GM18907 (cell line): ENCODE measurements around the gene GPD1L.
"Not testable (repeated sequence)": the region's sequence is repeated elsewhere in the genome, so short reads cannot be mapped to it uniquely, and the experiment has no call there.

Experiments
- ATAC-seq: cut with Tn5 transposase; IDR thresholded peaks from one replicate; pipeline ENCODE4 v1.9.1; 2021; ENCODE audit warnings: mild to moderate bottlenecking, moderate library complexity; ENCODE audit not compliant: unreplicated experiment

The GPD1L gene

DNA sequence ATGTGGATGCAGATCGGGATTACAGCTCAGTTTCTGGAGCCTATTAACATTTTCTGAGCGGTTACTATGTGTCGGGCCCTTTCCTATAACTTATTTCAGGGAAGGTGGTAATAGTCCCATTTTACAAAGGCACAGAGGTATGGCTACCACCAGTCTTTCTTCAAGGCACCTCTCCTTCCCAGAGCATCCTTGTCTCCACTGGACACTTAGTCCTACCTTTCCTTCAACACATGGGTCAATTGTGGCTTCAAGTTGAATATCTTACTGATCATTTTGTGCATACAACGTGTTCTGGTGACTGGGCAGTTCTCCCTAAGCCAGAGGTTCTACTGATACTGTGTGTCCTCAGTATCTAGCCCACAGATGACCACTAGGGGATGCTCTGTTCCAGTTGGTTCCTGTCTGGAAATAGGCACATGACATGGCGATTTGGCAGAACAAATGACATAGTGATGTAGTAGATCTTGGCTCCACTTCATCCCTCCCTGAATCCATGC lies 71.3 kb downstream of the GPD1L start:
- peak; percentile 80 for ATAC-seq

DNA sequence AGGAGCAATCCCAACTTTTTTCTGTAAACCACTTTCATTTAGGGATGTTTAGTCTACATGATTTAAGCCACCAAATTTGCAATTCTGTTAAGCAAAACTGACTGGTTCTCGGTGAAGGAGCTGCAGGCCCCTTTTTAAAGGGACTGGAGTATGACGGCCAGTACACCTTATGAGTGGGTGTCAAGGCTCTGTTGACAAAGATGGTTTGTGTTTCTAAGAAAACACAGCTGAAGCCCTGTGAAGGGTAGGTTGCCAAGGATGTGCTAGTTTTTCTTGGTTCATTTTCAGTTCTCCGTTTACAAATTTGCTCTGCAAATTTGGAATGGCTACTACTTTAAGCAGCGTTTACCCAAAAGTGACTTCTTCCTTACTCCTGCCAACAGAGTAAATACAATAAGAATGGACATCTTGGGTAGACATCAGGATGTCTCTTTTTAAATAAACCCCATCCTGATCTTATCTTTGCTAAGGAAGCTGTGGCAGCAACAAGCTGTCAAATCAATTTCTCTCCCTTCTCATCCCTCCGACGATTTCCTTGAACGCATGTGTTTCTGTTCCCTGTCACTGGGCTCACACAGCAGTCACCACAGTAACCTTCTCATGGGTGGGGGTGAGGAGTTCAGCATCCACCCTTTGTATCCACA lies 73.8 kb downstream of the GPD1L start:
- ATAC-seq, result no peak

DNA sequence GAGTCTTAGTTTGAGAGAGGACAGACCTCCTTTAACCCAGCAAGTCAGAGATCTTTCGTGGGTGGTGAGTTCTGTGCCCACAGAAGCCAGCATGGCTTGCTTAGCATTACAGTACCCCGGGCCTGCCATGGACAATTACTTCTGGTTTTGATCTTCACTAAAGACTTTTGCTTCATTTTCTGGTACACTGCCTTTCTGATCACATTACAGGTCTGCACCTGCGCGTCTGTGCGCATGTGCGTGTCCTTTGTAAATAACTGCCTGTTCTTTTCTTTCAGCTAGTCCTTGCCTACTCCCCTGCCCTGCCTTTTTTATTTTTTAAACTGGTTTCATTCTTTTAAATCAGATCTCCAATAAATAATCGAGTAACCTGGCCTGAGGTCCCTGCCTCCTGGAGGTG lies 74.9 kb downstream of the GPD1L start:
- no peak for ATAC-seq

DNA sequence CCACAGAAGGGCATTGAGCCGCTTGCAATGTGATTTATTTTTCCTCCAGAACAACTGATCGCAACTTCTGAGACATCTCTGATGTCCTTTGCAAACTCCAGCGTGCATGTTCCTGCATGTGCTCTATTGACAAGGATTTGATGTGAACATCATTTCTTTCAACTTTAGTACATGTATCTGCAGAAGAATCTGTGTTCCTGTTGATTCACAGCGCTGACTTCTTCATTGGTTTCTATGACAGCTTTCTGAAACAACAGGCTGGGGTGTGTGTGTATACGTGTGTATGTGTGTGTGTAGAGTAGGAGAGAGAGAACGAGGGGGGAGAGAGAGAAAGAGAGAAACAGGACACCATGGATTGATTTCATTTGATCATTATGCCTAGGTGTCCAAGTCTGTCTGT lies 75.4 kb downstream of the GPD1L start:
- ATAC-seq, result no peak

DNA sequence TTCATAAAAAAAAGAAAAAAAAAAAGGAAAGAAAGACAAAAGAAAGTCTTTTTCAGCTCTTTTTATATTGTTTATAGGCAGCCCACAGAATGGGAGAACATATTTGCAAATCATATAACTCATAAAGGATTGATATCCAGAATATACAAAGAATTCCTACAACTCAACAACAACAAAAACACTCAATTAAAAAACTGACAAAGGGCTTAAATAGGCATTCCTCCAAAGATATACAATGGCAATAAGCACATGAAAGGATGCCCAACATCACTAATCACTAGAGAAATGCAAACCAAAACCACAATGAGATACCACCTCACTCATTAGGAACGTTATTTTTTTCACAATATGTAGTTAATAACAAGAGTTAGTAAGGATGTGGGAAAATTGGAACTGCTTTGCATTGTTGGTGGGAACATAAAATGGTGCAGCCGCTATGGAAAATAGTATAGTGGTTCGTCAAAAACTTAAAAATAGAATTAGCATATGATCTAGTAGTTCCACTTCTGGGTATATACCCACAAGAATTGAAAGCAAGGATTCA lies 77.8 kb downstream of the GPD1L start:
- no peak for ATAC-seq

DNA sequence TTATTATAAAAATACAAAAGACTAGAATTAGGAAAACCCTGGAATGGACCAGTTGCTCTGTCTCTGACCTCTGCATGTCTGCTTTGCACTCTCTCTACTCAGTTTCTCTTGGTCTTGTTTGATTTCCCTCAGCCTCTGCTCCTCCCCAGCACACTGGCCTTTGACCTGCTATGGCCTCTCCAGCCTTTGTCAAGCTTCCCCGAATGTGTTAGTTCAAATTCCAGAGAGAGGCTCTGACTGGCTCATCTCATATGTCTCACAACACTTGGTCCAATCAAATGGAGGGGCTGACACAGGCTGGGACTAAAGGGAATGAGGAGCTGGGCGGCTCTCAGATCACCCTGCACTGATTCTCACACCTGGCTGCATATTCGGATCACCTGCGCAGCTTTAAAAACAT lies 79.7 kb downstream of the GPD1L start:
- ATAC-seq, result no peak

DNA sequence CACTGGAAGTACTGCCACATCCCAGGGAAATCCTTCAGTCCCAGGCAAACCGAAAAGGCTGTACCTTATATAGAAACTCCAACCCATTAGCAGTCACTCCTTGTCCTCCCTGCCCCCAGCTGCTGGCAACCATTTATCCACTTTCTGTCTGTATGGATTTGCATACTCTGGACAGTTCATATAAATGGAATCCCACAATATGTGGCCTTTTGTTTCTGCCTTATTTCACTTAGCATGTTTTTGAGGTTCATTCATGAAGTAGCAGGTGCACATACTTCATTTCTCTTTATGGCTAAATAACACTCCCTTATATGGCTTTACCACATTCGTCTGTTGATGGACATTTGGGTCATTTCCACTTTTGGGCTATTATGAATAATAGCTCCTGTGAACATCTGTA lies 80.5 kb downstream of the GPD1L start:
- ATAC-seq, result no peak

DNA sequence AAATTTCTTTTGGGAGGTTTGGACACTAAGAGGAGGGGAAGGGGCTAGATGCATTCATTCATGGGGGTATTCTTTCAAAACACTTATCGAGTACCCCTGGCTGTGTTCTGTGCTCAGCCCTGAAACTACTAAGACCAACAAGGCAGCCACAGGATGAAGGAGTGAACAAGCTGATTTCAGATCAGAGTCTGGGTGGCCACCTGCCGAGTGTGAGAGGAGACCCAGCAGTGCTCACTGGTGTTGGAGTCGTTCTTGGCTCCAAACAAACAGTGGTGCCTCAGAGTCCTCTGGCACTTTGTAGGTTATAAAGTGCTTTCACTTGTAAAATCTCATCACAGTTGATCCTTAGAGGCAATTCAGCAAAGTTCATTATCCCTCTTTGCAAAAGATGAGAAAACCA lies 83.3 kb downstream of the GPD1L start:
- no peak for ATAC-seq

DNA sequence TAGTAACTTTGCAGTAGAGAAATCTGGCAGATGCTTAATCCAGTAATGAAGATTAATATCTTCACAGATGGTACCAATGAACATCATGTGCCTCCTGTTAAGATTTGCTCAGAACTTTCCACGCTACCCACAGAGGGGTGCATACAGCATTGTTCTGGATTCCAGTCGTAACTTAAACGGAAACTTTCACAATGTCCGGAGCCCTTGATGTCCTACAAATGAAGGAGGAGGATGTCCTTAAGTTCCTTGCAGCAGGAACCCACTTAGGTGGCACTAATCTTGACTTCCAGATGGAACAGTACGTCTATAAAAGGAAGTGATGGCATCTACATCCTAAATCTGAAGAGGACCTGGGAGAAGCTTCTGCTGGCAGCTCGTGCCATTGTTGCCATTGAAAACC lies 84.1 kb downstream of the GPD1L start:
- ATAC-seq, result not testable (repeated sequence)

DNA sequence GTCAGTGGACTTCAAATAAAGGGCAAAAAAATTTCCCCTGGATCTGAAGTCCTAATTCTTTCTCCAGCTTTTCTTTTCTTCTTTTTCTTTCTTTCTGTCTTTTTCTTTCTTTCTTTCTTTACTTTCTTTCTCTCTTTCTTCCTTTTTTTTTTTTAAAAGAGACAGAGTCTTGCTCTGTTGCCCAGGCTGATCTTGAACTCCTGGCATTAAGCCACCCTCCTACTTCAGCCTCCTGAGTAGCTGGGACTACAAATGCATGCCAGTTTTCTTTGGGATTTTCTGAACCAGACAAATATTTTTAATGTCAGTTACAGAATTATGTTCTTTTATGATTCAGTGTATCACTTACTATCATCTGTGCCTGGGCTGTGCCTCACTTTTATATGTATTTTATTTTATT lies 86.7 kb downstream of the GPD1L start:
- ATAC-seq, result no peak

DNA sequence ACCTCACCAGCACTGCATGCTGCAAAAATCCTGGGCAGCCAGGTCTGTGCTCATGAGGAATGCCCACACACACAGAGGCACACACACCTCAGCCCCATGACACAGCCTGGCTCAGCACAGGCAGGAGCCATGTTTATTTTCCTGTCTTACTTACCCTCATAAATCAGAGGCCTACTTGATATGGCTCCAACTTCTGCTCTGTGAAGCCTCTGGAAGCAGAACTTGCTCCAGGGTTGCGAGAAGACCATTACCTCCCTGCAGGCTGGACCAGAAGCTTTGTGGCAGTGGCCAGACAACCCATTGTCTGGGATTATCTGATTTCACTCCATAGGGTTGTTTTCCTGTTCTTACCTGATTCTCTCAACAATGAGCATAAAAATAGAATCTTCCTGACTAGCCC lies 88.2 kb downstream of the GPD1L start:
- no peak for ATAC-seq

DNA sequence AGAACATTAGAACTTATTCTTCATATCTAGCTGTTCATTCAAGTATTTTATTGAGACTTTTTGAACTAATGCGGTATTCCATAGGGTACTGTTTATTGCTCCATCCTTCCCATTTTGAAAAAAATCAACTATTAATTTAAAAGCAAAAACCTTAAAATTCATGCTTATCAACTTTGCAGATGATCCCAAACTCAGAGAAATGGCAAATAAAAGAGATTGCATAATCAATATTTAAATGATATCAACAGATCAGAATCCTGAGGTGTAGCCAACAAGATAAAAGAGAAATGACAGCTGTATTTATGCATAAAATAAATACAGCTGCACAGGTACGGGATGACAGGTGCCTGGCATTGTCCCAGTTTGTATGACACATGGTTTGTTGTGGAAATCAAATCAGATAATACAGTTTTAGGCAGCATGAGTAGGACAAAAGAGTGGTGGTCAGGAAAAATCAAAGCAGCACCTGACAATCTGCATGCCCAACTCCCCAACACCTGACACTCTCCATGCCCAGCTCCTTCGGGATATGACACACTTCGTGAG lies 89.6 kb downstream of the GPD1L start:
- no peak for ATAC-seq

DNA sequence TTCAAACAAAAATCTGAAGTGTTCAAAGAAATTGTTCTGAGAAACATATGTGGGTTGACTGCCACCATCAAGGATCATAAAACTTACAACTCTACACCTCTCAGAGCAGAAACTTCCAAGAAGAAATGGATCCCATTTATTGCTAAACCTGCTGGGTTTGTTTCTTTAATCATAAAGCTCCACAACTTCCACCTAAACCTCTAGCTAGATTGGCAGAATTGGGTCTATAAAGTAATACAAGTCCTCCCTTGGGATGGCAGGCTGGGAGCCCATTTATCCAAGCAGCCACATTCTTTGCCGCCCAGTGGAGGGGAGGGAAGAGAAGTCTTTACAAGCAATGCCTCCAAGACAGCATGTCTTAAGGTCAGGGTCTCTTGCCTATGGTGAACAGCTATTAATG lies 91.6 kb downstream of the GPD1L start:
- no peak for ATAC-seq

DNA sequence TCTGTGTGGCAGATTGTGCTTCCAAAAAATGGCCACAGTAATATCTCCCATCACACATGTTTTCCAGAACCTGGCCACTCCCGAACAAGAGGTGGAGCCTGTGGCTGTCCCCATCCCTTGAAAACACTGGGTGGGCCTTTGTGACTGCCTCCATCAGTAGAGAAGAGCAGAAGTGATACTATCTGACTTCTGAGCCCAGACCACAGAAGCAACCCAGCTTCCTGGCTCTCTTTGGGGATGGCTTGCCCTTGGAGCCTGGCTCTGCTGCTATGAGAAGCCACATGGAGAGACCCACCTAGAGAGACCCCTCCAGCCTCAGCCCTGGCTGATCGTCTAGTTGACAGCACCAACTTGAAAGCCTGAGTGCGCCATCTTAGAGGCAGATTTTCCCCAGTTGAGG lies 92.3 kb downstream of the GPD1L start:
- ATAC-seq, result no peak

DNA sequence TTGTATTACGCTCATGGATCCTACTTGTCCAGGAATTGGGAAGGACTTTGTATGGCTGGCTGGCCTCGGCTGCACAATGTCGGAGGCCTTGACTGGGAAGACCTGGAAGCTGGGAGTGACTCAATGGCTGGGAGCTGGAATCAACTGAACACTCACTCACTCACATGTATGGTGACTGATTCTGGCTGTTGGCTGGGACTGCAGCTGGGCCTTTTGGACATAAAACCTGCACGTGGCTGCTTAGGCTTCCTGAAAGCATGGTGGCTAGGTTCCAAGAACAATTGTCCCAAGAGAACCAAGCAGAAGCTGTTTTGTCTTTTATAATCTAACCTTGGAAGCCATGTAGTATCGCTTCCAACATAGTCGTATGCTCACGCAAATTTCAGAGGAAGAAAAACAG lies 94.1 kb downstream of the GPD1L start:
- ATAC-seq, result no peak

DNA sequence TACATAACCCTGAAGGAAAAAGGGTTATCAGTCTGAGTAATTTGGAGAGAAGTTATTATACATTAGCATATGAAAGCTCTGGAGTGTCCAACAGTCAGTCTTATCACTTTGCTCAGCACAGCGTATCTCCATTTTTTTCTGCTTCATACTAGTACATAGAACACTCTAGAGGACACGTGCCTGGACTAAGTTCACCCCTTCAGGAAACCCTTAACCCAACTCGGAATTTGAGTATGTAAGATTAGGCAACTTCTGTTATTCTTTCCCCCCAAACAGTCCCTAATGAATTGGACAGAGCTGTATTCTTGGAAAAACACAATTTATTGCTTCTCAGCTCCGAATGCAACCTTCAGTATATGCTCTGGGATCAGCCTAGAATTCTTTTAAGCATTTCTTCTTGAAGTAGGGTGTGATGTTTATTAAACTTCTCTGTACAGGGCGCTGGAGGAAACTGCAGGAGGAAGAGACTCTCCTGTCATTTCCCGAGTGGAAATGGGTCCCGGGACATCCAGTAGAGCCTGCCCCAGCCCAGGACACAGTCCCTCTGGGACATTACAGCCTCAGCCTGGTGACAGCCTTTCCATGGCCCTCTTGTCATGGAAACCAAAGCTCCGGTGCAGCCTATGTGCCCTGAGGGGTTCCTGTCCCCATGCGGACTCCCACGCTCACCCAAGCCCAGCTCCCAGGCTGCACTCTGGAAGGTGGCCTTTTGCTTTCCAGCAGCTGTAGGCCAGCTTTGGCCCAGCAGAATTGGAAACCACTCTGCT lies 94.8 kb downstream of the GPD1L start:
- ATAC-seq, result no peak

DNA sequence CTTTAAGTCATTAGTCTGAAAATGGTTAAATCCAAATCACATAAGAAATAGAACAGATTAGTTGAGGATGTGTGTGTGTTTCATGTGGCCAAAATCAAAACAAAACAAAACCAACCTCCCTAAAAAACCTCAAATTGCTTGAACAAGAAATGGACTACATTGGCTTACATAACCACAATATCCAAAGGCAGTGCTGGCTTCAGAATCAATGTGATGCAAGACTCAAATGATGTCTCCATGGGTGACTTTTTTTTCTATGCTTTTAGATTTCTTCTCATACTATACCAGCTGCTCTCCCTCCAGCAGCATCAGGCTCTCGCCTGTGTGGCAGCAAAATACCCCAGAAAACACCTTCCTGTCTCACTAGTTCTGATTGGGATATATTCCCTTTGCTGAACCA lies 96.1 kb downstream of the GPD1L start:
- no peak for ATAC-seq

DNA sequence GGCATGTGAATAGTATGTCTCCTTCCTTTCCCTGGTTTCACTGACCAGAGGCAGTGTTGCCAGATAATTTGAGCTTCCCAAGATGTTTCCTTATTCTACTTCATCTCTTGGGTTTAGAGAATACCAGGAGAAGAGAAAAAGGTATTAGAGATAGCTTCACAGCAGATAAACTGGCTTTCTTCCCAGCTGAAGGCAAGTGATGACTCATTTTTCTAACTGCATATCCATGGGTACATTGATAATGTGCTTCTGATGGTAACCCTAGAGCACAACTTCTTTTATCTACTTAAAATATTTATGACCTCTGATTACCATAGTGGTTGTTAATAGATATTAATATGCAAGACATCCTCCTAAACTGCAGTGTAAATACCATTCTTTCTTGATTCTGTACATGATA lies 97.4 kb downstream of the GPD1L start:
- no peak for ATAC-seq

DNA sequence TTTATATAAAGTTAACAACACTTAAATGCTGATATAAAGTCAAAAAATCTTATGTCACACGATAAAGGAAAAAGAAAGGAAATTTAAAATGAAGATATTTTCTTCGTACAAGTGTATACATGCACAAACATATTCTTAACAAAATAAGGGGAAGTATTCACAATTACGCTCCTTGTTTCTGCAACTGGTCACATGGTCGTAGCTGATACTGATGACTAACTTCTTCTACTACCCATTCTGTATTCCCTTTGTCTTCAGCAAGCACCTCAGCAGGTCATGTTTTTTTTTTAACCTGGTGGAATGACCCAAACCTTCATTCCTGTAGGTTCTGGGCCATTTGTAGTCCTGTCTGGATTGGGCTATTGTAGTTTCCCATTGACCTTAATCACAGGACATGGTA lies 102.0 kb downstream of the GPD1L start:
- no peak for ATAC-seq

DNA sequence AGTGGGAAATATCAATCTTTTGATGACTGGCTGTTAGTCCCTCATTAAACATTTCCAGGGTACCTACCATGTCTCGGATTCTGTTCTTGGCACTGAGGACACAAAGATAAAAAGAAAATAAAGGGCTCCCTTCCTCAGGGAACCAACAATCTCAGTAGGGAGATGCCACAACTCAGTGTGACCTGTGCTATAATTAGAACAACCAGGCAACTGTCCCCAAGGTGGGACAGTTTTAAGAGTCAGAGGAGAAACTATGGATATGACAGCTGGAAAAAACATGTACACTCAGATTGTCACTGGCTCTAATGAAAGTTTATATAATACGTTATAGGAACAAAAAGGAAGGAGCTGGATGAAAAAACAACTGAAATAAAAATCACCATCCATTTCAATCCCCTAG lies 108.8 kb downstream of the GPD1L start:
- no peak for ATAC-seq

DNA sequence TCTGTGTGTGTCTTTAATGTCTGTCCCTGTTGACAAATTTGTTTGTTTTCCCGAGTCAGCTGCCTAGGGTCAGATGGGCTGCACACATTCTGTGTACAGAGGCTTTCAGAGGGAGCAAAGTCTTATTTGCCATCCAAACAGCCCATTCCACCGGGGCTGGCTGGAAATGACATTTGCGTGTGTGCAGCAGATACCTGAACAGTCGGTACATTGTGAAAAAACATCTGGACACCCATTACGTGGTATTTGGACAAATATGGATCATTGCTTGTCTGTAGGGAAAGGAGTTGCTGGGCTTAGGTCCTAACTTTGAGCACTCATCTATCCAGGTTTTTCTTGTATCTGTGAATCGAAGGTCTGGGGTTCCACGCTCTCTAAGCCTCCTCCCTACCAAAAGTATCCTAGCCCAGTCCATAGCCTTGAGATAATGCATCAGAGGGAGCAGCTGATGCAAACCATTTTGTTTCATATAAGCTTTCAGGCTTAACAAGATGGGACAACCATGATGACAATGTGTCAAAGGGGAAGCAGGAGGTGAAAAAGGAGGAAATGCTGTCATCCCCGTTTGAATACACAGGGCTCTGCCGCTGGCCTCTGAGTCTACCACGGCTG lies 109.9 kb downstream of the GPD1L start:
- no peak for ATAC-seq

DNA sequence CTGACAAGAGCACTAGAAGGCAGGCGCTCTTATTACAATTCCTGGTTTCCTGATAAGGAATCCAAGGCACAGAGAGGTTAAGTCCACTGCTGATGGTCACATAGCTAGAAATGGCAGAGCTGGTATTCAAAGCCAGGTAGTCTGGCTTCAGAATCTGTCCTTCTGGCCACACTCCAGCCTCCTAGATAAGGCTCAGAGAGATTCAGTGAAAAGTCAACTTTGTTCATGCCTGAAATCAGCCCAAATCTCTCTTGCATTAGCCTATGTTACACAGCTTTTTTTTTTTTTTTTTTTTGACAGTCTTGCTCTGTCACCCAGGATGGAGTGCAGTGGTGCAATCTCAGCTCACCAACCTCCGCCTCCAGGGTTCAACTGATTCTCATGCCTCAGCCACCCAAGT lies 110.9 kb downstream of the GPD1L start:
- no peak for ATAC-seq
